HG03097 (cell line): ENCODE results near the gene SKI.
"Not testable (repeated sequence)": the region's sequence is repeated elsewhere in the genome, so short reads cannot be mapped to it uniquely, and the experiment has no call there.

Experiments
- ATAC-seq: cut with Tn5 transposase; IDR thresholded peaks from one replicate; pipeline ENCODE4 v1.9.1; 2021; ENCODE audit not compliant: unreplicated experiment, low FRiP score

Gene SKI

DNA sequence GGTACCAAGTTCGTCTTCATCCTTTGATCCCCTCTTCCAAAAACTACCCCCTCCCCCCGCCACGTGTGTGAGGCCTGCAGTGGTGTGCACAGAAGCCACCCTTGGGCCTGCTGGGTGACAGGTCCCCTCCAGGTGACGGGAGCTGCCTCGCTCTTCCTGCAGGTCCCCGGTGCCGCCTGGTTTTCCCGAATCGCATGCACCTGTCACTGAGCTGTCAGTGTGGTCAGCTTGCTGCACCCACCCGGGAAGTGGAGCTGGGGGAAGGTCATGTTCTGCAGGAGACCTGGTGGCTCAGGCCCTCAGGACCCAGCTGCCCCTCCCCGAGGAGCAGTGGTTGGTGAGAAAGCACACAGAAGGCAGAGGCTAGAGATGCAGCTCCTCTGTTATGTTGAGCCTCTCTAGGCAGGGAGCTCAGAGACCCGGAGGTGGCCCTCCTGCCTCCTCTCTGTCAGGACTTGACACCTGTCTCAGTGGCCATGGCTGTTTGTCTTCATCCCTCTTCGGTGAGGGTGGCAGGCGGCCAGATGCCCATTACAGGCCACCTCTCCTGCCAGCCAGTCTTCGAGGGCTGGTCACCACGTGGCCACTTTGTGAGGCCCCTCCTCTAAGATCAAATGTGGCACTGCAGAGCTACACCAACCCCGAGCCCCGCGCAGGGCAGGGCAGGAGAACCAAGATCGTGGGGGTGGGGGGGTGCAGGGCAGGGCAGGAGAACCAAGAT, 60.9 kb downstream of the SKI start:
- no peak for ATAC-seq

DNA sequence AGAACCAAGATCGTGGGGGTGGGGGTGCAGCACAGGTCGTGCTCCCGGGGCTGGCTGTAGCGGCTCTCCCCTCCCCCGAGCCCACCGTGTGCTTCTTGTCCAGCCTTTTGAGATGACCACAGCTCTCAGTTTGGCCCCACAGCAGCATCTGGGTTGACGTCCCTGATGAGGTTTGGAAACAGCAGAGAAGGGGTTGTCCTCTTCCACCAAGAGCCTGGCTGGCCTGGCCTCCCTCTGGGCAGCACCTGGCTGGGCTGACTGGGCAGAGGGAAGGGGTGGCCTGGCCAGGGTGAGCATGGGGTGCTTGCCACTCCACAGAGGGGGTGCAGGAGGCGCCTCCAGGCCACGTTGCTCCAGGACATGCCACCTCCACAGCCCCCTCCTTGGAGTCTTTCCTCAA, 61.5 kb downstream of the SKI start:
- no peak for ATAC-seq

DNA sequence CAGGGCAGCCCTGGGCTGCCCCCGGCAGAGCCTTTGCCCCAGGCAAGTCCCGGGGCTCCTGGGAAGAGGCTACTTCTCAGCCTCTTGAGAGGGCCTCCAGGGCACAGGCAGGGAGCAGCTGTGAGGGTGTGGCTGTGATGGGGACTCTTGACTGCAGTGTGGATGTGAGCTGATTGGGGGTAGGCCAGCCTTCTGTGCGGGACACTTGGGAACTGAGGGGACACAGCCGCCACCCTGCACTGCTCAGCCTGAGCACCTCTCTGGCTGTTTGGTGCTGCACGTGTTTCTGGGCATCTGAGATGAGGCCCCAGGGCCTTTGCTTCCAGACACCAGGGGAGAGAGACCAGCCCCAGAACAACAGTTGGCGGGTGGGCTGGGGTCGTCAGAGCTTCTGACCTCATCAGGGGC, 62.1 kb downstream of the SKI start:
- peak; percentile 14 for ATAC-seq

- peak; percentile 58 for ATAC-seq
Observed at GRCh38 chr1:2290595-2291510, 62.7 kb downstream of the SKI start.

DNA sequence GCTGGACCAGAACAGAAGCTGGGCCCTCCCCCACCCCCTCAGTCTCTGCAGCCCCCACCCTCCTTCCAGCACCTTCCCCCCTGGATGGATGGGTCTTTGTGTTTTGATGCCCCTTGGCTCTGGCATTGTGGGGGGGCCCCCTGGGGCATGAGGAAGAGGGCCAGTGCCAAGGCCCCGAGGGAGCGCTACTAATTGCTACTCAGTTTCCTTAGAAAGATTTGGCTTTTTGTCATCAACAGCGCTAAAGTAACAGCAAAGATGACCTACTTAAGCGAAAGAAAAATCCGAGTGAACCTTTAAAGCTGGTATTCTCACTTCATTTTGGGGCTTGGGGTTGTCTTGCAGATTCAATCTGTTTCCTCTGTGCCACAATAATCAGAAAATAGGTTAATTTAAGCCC, 63.5 kb downstream of the SKI start:
- no peak for ATAC-seq

DNA sequence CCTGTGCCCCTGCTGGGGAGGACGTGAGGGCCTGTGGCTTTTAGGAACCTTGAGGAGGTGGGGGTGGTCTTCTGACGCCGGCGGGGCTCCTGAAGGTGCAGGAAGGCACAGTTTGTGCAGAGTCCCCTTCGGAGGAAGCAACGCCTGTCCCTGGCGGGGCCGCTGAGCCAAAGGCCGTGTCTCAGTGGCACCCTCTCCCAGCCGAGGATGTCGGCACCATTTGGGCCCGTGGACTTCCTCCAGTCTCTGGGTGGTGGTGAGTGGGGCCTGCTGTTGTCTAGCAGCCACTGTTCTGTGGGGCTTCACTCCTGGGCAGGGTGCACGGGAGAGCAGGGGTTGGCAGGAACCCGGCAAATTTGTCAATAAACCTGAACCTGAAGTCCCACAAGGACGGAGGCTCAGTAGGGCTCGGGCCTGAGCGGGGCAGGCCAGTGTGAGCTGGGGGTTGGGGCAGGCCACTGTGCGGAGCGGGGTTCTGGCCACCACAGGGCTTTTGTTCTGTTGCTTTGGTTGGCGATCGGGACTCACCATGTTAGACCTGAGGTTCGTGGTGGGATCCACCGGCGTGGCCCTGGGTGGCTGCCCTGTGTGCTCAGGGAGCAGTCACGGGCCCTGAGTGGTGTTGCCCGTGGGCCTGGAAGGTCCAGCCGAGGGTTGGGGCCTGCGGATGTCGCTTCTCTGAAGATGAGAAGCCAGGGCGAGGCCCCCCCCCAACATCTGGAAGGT, 64.8 kb downstream of the SKI start:
- ATAC-seq = no peak

DNA sequence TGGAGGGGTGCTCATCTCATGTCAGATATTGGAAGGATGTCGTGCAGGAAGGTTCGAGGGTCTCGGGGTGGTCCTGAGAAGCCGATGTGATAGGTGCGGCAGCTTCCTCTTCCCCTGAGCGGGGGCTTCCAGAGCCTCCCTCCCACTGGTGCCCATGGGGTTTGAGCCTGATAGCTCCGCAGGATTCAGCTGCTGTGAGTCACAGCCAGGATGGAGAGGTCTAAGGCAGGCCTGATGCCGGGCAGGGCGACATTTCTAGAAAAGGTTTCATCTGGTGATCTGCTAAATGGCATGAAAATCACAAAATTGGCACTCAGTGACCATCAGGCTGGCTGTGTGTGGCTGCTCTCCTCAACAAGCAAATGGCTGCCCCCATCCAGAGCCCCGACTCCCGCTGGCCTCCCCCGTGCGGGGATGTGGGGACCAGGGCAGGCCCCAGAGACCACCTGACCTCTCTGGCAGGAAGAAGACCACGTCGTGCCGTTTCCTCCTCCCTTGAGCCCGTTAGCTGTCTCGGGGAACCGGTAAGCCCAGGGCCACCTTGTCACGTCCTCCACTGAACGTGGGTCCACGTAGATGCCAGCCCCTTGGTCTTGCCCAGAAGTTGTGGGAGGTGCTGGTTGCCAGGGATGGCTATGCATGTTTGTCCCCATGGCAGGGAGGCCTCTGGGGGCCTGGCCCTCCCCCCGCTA, 66.1 kb downstream of the SKI start:
- no peak for ATAC-seq

DNA sequence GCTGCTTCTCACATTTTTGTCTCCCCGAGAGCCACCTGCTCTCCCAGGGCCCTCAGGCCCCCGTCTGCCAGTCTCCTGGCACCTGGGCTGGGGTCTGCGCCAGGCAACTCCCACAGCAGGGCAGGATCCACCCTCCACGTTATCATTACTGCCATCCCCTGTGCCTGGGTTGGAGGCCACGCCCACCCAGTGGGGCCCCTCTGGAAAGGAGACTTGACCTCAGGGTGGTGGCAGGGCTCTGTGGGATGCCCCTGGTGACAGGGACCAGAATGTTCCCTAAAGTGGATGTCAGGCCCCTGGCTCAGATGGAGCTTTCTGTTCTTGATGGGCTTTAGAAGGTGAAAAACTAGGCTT, 66.6 kb downstream of the SKI start:
- ATAC-seq = no peak

- ATAC-seq = no peak
Observed at GRCh38 chr1:2295526-2295925, 67.4 kb downstream of the SKI start.

DNA sequence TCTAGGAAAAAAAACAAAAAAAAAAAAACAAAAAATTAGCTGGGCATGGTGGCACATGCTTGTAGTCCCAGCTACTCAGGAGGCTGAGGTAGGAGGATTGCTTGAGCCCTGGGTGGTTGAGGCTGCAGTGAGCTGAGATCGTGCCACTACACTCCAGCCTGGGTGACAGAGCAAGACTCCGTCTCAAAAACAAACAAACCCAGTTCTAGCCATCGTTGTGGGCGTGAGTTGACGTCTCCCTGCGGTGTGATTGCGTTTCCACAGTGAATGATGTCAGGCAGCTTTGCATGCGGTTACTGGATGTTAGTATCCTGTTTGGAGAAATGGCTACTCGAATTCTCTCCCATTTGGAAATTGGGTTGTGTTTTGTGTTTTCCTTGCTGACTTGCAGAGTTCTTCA, 68.1 kb downstream of the SKI start:
- not testable (repeated sequence) for ATAC-seq

DNA sequence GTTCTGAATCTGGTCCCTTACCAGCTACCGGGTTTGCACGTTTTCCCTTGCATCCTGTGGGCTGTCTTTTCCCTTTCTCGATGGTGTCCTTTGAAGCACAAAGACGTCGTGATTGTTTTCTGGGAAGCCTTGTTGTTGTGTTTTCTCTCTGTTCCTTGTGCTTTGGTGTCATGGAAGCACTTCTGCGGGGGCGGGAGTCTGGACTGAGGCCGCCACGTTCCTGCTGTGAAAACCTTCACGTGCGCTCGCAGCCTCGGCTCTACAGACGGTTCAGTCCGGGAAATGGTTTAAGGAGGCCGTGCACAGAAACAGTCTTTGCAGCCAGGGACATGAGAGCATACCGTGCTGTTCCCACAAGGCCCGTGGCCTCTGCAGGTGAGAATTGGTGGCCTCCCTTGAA, 68.5 kb downstream of the SKI start:
- ATAC-seq = no peak

DNA sequence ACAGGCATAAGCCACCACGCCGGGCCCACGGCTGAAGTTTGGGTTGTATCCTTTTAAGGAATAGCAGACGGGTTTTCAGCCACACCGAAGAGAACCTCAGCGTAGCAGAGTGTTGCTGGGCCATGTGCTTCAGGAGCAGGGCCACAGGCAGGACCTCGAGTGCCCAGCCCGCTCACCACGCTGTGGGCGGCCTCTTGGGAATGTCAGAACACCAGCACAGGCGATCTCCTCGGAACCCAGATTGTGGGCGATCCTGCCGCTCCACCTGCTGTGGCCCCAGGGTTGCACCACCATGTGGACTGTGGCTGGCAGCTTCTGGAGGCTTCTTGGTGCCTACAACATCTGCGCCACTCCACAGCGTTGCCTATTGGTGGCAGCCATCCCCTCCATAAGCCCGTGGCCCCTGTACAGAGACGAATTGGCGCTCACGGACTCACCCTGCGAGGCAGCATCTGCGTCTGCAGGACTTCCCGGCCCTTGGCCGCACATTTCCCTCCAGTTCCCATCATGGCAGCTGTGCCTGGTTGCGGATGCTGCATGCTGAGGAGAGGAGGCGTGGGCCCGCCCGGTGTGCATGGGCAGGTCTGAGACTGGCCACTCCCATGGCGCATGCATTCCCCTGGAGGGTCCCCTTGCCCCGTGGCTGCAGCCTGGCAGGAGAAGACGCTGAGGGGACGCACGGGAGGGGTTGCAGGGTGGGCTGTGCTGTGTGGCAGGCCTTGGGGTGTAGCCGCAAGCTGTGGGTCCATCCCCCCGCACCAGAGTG, 69.3 kb downstream of the SKI start:
- no peak for ATAC-seq

DNA sequence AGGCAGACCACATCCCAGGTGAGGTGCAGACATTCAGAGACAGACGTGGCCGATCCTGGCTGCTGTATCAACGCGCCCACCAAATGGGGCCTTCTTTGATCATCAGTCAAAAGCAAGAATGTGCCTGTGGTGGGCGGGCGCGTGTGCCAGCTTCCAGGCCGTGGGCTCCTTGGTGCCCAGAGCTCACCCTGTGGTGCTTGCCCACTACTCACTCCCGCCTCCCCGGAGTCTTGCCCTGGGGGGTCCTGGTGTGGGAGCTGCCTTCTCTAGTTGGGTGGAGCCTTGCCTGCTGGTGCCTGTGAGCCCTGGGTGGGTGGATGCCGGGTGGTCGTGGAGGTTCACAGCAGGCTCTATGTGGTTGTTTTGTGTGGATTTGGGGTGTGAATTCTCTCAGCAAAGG, 70.6 kb downstream of the SKI start:
- no peak for ATAC-seq

GRCh38 chr1:2299131-2299627, 71.1 kb downstream of the SKI start:
- no peak for ATAC-seq

DNA sequence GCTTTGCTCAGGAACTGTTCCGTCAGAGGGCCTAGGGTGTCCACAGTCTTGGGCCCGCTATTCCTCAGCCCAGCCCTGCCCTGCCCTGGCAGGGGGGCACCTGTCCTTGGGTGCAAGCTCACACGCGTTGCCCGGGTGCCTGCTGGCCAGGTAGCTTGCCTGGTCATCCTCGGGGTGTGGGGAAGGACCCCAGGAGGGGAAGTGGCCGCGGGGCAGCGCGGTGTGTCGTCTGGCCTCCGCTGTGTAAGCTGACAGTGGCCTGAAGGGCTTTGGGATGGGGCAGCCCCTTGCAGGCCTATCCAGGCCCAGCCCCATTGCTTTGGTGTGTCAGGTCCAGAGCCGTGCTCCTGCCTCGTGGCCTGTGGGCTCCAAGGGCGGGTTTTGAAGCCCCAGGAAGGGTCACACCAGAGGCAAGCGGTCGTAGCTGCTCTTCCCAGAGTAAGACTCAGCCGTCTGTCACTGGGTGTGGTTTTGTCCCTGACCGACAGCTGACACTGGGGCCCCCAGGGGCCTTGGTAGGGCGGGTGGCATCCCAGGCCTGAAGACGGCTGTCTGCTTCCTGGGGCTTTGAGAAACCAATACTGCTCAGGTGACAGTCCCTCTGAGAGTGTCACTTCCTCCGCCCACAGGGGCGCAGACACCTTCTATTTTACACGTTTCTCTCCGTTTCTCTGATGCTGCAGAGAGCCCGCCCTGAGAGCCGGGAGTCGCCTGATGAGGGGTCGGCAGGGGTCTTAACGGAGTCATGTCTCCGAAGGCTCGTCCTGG, 72.1 kb downstream of the SKI start:
- peak; percentile 50 for ATAC-seq

DNA sequence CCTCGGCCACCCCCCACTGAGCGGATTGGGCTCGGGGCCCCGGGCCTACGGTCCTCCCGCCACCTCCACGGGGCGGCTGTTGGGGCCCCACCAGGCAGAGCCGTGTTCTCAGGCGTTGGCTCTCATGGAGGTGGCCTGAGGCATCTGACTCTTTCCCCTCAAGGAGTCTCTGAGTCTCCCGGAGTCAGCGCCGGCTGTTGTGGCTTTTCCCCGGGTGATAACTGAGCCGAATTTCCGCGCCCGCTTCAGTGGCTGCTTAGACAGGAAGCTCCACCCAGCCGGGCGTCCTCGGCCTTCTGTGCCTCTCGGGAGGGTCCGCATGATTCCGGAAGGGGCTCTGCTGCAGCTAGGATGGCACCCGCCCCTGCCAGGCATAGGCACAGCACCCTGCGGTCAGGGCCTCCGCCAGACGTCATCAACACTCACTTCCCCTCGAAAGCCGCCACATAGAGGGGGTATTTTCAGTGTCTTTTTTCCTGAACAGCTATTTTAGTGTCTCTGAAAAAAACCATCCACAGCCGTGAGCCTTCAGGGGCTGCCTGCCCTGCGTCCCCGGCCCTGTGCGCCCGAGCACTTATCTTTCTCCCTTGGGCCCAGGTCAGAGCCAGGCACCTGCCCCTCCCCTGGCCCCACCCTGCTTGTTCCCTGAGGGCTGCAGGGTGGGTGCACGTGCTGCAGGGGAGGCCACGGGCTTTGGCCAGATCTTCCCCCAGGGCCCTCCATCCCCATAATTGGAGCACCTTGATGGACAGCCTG, 72.9 kb downstream of the SKI start:
- ATAC-seq = peak; percentile 56

- ATAC-seq = no peak
Observed at GRCh38 chr1:2301607-2302291, 73.6 kb downstream of the SKI start.
